M059J (cell line): ENCODE data around the gene MYO1D. TPM values are rescaled to one million over a fixed set of nuclear protein-coding genes. Genes with fewer than 3 reads are reported as not detected.
"Not testable (repeated sequence)": the region's sequence is repeated elsewhere in the genome, so short reads cannot be mapped to it uniquely, and the experiment has no call there.

Experiments used
- DNase-seq: peaks from one replicate; pipeline ENCODE4 v3.0.0-alpha.2; 2012; ENCODE audit warnings: low read depth
- total RNA-seq: library from RNA; depleted of rRNA; stranded (reverse); fragments of >200 nt; shearing (Covaris generic); gene quantifications from 2 replicates; pipeline ENCODE4 v1.2.3, GENCODE V29; 2014

Gene MYO1D
- total RNA-seq, 1 experiment from 2014 or later, result 1.8 TPM

DNA sequence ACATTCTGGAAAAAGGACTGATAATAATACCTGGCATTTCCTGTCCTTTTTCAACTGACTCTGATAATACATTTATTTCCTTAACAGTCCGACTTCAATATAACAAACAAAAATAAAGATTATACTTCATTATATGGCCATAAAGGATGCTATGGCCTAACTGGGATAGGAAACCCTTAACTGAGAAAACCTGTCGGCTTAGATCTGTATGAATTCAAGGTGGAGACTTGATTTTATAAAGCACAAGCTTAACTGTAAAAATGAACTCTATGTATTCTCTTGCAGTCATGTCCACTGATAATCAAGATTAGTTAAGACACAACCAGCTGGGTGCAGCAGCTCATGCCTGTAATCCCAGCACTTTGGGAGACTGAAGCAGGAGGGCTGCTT is 102.2 kb downstream of the MYO1D start:
- DNase-seq, result no peak

DNA sequence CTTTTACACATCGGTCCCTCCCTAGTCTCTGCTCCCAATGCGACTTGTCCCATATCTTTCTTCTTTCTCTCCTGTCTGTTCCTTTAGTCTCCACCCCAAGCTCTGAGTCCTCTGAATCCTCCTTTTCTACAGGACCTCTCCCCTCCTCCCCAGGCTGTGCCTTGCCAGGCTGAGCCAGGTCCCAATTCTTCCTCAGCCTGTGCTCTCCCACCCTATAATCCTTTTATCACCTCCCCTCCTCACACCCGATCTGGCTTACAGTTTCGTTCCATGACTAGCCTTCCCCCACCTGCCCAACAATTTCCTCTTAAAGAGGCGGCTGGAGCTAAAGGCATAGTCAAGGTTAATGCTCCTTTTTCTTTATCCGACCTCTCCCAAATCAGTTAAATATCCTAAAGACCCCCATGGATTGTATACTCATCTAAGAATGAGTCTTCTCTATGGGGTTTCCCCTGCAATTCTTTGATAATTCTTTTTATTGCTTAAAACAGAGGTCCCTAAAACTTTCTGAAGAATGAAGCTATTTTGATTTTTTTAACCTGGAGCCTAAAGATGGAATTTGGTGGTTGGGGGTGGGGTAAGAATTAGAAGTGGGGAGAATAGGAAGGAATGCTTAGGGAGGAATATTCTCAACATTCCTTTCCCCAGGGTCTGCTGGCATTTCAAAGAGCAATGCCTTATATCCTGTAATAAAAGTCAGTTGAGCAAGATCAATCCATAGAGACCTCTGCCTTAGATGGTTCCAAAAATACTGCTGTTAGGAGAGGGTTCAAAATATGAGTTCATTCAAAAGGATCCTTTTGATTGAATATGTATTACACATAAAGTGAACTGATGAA is 102.8 kb downstream of the MYO1D start:
- DNase-seq, result no peak

DNA sequence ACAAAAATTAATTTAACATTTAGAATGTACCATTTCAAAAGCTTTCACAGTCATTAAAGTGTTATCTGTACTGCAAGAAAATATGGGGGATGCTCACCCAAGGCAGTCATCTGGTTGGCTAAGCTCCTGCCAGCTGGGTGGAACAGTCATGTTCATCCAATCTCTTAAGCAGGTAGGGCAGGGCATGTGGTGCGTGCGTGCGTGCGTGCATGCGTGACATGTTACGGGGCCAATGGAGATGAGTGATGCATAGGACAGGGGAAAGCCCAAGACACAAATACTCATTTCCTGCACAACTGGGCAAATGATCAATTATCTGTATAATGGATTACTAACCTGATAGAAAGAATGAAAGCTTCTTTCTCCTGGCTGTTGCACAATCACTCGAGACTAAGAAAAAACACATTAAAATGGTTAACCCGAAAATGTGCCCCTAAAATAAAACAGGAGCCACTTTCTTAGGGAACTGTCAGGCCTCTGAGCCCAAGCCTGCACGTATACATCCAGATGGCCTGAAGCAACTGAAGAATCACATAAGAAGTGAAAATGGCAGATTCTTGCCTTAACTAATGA is 104.4 kb downstream of the MYO1D start:
- DNase-seq, result no peak

DNA sequence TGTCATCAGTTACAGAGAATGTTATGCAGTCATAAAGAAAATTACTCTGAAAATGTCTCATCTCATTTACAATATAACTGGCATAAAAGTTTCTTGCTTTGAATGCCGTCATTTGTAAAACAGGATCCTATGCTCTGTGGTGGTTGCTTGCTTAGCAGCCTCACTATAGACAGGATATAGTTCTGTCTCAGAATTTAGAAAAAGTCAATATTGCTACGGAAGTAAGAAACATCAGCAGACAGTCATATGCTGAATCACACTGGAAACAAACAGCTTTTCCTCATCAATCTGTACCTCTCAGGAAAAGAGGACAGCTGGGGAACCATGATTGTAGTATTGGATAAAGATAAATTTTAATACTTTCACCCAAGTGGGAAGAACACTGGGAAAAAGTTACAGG is 105.5 kb downstream of the MYO1D start:
- DNase-seq, result no peak

DNA sequence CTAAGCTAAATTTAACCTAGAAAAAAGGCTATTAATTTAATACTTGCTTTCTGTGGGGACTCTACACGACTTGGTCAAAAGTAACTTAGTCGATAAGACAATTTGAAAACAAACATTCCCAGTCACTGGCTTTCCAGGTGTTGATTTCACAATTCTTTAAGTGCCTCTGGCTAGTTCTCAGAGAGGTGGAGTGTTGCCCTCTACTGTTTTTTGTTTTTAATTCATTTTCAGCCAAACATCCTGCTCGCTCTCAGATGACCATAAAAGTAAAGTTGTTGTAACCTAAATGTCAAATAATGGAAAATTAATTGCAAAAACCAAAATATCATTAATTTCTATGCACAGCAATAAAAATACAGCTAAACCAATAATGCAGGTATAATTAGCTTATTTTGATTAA is 107.1 kb downstream of the MYO1D start:
- peak; percentile 4 for DNase-seq

DNA sequence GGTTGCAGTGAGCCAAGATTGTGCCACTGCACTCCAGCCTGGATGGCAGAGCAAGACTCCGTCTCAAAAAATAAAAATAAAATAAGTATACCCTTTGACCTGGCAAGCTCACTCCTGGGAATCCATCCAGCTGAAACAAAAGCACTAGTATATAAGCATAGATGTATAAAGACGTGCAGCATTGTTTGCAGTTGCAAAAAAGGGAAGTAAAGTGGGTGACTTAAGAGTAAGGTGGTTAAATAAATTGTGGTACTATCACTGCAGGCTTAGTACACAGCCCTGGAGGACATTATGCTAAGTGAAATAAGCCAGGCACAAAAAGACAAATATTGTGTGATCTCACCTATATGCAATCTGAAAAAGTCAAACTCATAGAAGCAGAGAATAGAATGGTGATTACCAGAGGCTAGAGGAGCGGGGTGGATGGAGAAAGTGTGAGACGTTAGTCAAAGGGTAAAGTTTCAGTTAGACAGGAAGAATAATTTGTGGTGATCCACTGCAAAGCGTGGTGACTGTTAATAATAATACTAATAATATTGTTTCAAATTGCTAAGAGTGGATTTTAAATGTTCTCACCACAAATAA is 113.0 kb downstream of the MYO1D start:
- no peak for DNase-seq

DNA sequence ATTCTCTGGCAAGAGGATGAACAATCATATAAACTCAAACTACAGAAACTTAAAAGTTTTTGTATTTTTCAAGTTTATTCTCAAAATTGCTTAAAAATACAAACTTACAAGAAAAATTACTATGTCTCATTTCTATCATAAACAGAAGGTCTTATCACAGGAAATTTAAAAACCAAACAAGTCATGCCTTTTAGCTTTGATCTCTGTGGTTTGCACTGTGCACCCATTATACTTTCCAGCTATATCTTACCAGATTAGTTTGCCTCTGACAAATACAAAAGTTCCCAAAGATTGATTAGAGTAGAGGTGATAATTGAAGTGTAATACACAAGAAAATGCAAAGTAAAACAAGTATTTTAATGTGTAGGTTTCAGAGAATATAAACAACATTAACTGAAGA is 117.4 kb downstream of the MYO1D start:
- DNase-seq, result no peak

DNA sequence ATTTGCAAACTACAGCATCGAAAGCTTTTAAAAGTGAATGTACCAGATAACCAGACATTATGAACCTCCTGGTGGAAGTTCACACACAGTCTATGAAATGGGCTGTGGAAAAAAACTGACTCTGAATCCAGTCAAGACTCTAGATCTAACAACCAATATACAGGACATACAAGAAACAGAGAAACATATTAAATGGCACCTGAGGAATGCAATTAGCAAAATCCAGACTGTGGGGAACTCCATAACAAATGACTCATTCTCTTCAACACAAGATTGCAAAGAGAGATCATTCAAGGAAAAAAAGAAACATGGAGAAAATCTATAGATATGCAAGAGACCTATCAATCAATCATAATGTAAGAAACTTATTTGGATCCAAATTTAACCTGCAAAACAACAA is 119.0 kb downstream of the MYO1D start:
- DNase-seq, result no peak

DNA sequence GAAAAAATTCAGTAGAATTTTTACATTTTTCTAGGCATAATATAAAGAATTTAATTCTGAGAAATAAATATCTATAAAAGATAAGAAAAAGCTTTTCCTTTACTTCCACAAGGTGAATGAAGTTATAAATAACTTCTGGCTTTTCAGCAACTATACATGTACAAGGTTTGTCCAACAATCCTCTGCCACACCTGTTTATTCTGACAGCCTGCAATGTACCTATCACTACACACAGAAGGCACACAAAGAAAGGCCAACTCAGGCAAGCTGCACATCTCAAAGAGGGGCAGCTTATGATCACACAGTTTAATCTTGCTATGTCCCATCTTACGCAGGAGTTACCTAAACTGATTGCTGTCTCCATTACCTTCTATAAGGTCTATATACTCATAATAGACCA is 120.2 kb downstream of the MYO1D start:
- no peak for DNase-seq

DNA sequence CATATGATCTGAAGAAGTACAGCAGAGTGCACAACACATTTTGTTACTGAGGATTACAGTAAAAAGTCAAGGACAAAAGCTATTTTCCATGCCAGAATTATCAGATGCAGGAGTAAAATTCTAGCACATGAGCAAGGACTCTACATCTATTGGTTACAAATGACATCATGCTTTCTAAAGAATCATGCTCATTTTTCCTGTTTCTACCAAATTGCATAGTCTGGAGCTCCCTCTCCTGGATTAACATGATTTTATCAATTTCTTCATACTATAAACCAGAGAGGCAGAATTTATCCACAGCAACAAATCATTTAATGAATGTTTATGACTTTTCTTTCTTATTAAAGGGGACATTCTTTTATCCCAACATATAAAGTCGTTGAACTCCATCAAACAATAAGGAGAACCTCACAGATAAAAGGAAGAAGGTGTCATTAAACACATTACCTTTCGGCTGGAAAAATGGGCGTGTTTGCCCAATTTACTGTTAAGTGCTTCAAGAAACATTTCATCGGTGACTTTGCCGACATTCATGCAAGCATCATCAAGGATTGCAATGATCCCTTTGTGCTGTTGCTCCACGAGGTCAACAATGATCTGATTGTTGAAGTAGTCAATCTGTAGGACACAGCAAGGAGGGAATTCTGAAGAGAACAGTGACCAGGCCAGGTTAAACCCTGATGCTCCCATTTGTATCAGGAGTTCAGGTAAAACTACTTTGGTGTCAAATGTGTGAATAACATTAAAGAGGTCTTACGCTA is 121.7 kb downstream of the MYO1D start:
- peak; percentile 57 for DNase-seq

DNA sequence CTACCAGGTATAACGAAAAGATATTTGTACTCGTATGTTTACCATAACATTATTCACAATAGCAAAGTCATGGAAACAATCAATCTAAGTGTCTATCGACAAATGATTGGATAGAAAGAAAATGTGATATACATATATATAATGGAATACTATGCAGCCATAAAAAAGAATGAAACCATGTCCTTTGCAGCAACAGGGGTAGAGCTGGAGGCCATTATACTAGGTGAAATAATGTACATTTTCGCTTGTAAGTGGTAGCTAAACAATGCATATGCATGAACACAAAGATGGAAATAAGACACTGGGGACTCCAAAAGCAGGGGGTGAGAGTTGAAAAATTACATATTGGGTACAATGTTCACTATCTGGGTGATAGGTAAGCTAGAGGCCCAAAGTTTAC is 124.0 kb downstream of the MYO1D start:
- no peak for DNase-seq

DNA sequence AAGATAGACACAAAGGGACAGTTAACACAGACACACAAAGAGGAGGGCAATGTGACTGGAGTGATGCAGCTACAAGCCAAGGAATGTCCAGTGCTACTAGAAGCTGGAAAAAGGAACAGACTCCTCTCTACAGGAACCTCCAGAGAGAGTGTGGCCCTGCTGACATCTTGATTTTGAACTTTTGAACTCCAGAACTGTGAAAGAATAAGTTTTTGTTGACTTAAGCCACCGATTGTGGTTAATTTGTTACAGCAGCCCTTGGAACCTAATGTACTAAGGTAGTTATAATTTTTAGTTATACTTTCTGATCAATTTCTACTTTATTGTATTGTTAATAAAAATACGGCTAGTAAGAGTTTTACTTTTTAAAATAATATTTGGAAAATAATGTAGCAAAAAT is 129.1 kb downstream of the MYO1D start:
- no peak for DNase-seq

DNA sequence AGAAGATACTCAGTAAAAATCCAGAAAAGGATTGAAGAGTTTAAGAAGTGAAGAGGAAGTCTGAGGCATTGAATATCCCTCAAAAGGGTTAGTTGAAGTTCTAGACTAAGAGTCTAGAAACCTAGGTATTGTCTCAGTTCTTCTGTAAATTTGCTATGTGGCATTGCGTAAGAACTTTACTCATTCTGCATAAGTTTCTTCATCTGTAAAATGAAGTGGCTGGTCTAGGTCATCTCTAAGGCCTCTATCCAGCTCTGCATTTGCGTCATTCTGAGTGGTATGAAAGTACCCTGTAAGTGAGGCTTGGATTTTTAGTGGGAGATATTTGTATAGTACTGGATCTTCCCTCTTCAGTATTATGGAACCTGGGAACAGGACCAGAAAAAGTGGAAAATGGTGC is 130.2 kb downstream of the MYO1D start:
- DNase-seq, result no peak

DNA sequence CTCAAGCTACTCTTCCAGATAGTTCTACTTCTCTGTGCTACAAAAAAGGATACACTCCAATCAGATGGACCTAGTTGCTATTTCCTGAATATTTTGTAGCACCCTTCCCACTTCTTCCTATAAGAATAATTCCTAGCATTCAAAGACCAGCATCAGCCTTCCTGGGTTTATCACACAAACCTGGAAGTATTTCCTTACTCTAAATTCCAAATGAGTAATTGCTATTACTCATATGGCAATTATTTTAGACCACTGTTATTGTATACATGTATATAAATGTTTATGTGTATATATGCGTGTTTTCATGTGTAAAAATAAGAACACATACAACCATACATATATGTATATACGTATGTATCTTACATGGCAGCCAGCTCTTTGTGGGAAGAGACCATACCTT is 130.6 kb downstream of the MYO1D start:
- no peak for DNase-seq

DNA sequence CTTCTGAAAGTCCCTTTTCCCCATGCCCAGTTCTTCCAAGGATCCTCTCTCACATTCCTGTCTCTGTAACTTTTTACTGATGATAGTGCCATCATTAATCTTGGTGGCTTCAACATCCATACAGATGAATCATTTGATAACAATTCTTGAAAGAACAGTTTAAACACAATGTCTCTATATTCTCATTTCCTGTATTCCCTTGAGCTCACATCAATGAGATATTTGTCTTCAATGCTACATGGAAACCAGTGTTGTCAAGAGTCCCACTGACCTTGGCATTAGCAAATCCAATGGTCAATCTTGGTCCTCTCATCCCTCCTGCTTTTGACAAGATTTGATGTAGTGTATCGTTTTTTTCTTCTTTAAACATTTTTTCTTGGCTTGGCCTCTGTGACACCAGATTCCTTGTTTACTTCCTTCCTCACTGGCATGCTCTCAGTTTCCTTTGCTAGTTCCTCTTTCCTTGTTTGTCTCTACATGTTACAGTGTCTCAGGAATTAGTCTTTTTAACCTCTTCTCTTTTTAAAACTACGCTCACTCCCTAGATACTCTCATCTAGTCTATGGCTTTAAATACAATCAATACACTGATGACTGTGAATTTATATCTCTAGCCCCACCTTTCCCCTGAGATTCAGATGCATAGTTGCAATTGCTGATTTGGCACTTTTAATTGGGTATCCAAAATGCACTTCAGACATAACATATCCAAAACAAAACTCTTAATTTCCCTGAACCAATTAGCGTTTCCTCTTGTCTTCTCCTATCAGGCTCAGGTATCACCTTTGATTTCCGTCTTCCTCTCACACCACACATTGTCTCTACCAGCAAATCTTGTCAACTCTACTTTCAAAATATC is 134.0 kb downstream of the MYO1D start:
- no peak for DNase-seq

DNA sequence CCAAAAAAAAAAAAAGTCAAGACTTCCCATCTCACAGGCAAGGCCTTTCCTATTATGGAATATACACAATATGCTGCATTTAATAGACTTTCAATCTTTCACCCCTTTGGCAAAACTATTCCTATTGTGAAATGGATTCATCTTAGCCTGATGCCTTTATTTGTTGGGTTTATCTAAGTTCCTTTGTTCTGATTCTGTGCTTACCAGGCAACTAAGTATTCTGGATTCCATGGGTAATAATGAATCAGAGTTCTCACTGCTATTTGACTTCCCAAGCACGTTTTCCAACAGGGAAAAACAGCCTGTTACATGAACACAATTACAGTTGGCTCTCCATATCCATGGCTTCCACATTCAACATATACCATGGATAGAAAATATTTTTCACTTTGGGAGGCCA is 135.5 kb downstream of the MYO1D start:
- no peak for DNase-seq

DNA sequence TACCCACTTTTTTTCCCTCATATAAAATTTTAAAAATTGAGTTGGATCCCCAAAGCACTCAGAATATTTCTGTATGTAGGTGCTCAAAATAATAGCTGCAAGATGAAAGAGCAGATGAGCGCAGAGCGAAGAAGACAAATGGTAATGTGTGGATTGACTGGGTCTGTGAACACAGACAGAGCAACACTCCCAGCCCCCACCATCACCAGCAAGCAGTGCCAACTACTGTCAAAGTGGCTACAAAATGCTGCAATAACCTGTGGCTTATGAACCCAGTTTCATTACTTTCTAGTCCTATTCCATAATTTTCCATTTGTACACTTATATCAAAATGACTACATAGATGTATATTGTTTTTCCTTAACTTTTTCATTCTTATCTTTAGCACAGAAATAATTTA is 137.2 kb downstream of the MYO1D start:
- DNase-seq, result no peak

DNA sequence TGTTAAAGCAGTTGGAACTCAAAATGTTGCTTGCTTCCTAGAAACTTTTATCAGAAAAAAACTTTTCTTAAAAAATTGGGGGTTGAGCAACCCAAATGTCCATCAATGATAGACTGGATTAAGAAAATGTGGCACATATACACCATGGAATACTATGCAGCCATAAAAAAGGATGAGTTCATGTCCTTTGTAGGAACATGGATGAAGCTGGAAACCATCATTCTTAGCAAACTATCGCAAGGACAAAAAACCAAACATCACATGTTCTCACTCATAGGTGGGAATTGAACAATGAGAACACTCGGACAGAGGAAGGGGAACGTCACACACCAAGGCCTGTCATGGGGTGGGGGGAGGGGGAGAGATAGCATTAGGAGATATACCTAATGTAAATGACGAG is 137.8 kb downstream of the MYO1D start:
- DNase-seq, result not testable (repeated sequence)

DNA sequence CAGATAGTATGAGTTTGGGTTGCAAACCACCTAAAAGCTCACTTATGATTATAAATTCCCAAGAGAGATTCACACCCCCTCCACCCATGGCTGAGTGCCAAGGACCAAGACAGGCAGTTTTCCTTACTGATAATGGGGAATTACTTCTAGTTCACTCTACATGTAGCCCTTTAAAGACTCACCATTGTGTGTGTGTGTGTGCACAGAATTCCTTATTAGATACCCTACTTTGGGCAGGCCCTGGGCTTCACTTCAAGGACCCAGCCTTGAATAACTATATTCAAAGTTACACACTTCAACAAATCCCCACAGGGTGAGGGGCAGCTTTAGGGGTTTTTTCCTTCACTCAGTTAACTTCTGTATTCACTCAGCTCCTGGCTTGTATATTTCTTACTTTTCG is 143.5 kb downstream of the MYO1D start:
- DNase-seq, result no peak

DNA sequence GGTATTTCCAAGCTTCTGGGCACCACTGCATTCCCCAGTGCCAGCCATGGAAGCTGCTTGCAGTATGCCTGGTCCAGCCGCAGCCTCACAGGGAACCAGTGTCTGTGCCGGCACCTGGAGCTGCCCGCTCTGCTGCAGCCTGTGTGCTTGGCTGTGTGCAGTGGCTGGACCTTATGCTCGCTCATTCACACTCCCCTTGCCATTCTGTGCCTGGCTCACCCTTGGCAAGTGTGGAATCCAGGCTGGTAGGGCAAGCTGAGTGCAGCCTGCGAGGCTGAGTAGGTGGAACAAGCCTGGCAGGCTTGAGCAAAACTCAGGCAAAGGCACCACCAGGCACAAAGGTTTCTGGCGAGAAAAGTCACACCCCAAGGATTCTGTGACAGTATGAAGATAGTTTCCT is 144.0 kb downstream of the MYO1D start:
- no peak for DNase-seq

DNA sequence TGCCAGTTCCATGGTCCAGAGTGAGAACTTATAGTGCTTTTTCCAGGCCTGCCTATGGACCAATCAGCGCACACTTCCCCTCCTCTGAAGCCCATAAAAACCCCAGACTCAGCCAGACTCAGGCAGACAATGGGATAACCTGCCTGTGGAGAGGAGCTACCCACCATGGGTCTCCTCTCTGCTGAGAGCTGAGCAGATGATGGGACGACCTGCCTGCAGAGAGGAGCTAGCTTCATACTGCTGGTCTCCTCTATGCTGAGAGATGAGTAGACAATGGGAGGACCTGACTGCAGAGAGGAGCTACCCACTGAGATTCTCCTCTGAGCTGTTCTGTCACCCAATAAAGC is 144.7 kb downstream of the MYO1D start:
- no peak for DNase-seq
